ENCODE measurements around the gene UQCC3.

Gene UQCC3

DNA sequence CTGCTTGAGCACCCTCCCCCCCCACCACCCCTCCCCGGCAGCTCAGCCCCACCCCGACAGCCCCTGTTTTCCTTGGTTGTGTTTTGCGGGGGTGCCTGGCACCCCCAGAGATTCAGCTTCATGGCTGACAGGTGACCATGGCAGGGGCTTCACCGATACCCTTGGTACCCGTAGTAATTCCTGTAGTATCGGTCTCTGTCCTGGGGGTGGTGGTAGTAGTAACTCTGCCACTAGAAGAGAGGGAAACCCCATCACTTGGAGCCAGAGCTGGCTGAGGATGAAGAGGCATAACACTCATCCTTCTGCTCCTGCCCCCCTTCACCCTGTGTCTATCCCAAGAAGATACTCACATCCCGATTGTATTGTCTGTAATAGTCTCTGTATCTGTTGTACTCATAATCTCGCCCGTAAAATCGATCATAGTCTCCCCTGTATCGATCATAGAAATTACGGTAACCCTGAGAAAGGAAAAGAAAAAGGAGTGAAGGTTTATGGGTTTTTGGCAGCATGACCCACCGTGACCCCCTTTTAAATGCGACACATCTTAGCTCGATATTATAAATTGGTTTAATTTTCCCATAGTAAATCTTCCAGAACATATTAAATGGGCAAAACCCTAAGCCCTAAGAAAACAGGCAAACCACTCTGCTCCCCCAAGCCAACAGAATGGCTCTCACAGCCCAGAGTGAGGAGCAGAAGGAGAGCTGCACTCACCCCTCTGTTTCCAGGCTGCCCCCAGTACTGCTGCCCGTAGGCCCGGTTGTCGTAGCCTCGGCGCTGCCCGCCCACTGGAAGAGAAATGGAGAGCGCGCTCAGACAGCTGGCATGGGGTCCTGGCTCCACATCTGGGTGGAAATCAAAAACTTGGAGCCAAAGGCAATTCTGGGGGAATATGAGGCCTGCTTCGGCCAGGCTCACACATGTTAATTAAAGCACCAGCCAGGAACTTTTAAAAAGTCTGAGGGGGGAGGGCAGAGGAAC, 44.0 kb downstream of the UQCC3 start:
- no peak for DNase-seq (ENCODE audit: low read depth, low spot score)

DNA sequence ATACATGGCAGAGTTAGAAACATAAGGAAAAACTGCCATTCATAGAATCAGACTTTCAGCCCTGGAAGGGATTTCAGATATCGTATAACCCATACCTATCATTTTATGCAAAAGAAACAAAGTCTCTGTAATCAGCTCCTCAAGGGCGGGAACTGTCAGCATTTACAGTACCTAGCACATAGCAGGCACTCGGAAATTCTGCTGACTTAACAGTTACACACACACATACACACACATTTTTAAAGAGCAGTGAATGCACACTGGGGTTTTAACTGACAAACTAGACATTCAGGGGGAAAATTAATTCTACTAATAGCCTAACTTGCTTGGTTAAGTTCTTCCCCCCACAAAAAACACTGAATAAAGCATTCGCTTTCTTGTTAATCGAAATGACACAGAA, 44.7 kb downstream of the UQCC3 start:
- no peak overlapping the region for H3K4me3 ChIP-seq (ENCODE audit: low read length)
- DNase-seq (ENCODE audit: low read depth, low spot score) = no peak

More for the DNA sequence above, 44.0 kb downstream of the UQCC3 start:
- no peak overlapping the region for H3K4me3 ChIP-seq (ENCODE audit: low read length)

DNA sequence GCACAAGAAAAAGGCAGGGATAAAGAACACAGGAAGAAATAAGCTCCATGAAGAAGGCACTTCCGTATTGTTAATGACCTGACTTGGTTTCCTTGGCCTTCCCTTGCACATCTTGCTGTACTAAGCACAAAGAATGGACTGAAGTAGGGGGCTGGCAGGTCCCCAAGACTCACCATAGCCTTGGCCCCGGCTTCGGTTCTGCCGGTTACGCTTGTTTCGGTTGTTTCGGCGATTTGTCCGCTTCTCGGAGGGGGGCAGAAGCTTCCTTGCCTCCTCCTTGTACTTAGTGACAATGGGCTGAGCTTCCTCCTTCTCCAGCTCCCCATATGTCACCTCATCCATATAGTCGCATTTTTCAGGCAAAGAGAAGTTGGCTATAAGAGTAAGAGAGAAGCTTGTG, 45.3 kb downstream of the UQCC3 start:
- DNase-seq (ENCODE audit: low read depth, low spot score) = no peak
- H3K4me3 ChIP-seq (ENCODE audit: low read length) = no peak overlapping the region

DNA sequence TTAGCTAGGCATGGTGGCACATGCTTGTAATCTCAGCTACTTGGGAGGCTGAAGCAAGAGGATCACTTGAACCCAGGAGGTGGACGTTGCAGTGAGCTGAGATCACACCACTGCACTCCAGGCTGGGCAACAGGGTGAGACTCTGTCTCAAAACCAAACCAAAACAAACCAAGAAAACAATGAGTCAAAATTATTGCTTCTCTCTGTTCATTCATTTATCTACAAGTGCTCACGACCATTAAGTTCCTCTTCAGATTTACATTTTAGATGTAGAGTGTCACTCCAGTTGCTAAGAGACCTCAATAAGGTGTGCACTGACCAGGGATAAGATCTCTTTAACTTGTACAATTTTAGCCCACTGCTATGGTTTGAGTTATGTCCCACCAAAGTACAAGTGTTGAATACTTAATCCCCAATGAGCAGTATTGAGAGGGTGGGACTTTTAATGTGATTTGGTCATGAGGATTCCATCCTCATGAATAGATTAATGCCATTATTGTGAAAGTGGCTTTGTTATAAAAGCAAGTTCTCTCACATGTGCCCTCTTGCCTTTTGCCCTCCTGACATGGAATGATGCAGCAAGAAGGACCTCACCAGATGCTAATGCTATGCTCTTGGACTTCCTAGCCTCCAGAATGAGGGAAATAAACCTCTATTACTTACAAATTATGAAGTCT, 48.0 kb downstream of the UQCC3 start:
- DNase-seq (ENCODE audit: low read depth, low spot score) = no peak
- H3K4me3 ChIP-seq (ENCODE audit: low read length) = no peak overlapping the region

DNA sequence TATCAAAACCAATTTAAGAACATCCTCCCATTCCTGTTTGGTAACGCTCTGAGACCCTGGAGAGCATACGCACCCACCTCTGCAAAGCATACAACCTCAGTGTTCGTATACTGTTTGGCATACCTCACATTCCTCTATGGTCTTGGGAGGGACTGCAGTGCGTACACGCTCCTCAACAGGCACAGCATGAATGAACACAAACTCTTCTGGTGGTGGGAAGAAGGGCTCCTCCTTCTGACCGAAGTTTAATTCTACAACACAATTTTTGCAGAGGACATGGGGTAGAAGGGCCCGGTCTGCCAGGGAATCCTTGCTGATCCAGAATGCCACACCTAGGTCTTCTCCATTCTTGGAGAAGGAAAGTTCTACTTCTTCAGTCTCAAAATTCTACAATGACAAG, 50.5 kb downstream of the UQCC3 start:
- DNase-seq (ENCODE audit: low read depth, low spot score) = no peak
- H3K4me3 ChIP-seq (ENCODE audit: low read length) = no peak overlapping the region

All from Jurkat, Clone E6-1 (cell line).